HEK293 (cell line): ENCODE measurements around the gene PPP2R2D.
A peak's percentile ranks its signal among the peaks of the same experiment; 100 is the strongest.

ENCODE experiments used
- BCL11B ChIP-seq: fragments of 450-650 bp; formaldehyde crosslinking; IDR thresholded peaks from 2 replicates; pipeline ENCODE4 v1.5.1; 2016; ENCODE audit warnings: low read depth, missing biosample characterization, missing genetic modification characterization
- BCL6B ChIP-seq: fragments of 450-650 bp; formaldehyde crosslinking; IDR thresholded peaks from 2 replicates; pipeline ENCODE4 v1.5.1; 2017; ENCODE audit warnings: missing biosample characterization, missing genetic modification characterization
- ELK4 ChIP-seq: IDR thresholded peaks from 2 replicates; pipeline ENCODE4 v1.6.1; 2011; ENCODE audit warnings: mild to moderate bottlenecking, low read depth, low read length, borderline replicate concordance
- GFI1B ChIP-seq: fragments of 450-650 bp; formaldehyde crosslinking; IDR thresholded peaks from 2 replicates; pipeline ENCODE4 v1.5.1; 2016; ENCODE audit warnings: missing biosample characterization, missing genetic modification characterization
- GLIS2 ChIP-seq: fragments of 450-650 bp; formaldehyde crosslinking; IDR thresholded peaks from 2 replicates; pipeline ENCODE4 v1.5.1; 2016; ENCODE audit warnings: missing biosample characterization, missing genetic modification characterization
- HIC1 ChIP-seq: fragments of 450-650 bp; formaldehyde crosslinking; IDR thresholded peaks from 2 replicates; pipeline ENCODE4 v1.5.1; 2016; ENCODE audit warnings: missing biosample characterization, missing genetic modification characterization
- HOXC10 ChIP-seq: sonication (generic); formaldehyde crosslinking; IDR thresholded peaks from 2 replicates; pipeline ENCODE4 v1.8.1; 2023; ENCODE audit warnings: mild to moderate bottlenecking, missing genetic modification reagents
- HOXD13 ChIP-seq: sonication (generic); formaldehyde crosslinking; IDR thresholded peaks from 2 replicates; pipeline ENCODE4 v1.8.0; 2022; ENCODE audit warnings: missing genetic modification reagents, borderline replicate concordance
- IKZF3 ChIP-seq: fragments of 450-650 bp; IDR thresholded peaks from 2 replicates; pipeline ENCODE4 v1.5.0; 2018; ENCODE audit warnings: missing biosample characterization, mild to moderate bottlenecking, missing genetic modification characterization, moderate library complexity
- KLF1 ChIP-seq: fragments of 450-650 bp; formaldehyde crosslinking; IDR thresholded peaks from 2 replicates; pipeline ENCODE4 v1.5.1; 2016; ENCODE audit warnings: missing biosample characterization, missing genetic modification characterization
- KLF7 ChIP-seq: fragments of 450-650 bp; formaldehyde crosslinking; IDR thresholded peaks from 2 replicates; pipeline ENCODE4 v1.5.1; 2016; ENCODE audit warnings: missing biosample characterization, missing genetic modification characterization, borderline replicate concordance
- KLF9 ChIP-seq: fragments of 450-650 bp; formaldehyde crosslinking; IDR thresholded peaks from 2 replicates; pipeline ENCODE4 v1.5.1; 2016; ENCODE audit warnings: missing biosample characterization, missing genetic modification characterization, low read depth
- TRIM28 ChIP-seq: IDR thresholded peaks from 2 replicates; pipeline ENCODE4 v1.6.1; 2011; ENCODE audit warnings: low read length, control low read depth, borderline replicate concordance
- ZBTB6 ChIP-seq: fragments of 450-650 bp; formaldehyde crosslinking; IDR thresholded peaks from 2 replicates; pipeline ENCODE4 v1.5.1; 2017; ENCODE audit warnings: missing biosample characterization, missing genetic modification characterization
- ZNF10 ChIP-seq: fragments of 450-650 bp; formaldehyde crosslinking; IDR thresholded peaks from 2 replicates; pipeline ENCODE4 v1.5.1; 2017; ENCODE audit warnings: missing biosample characterization, missing genetic modification characterization
- ZNF121 ChIP-seq: fragments of 450-650 bp; formaldehyde crosslinking; IDR thresholded peaks from 2 replicates; pipeline ENCODE4 v1.5.1; 2016; ENCODE audit warnings: missing biosample characterization, missing genetic modification characterization
- ZNF138 ChIP-seq: fragments of 450-650 bp; formaldehyde crosslinking; IDR thresholded peaks from 2 replicates; pipeline ENCODE4 v1.5.1; 2016; ENCODE audit warnings: missing biosample characterization, missing genetic modification characterization, borderline replicate concordance
- ZNF202 ChIP-seq: fragments of 450-650 bp; formaldehyde crosslinking; IDR thresholded peaks from 2 replicates; pipeline ENCODE4 v1.5.1; 2016; ENCODE audit warnings: missing biosample characterization, missing genetic modification characterization, borderline replicate concordance
- ZNF37A ChIP-seq: fragments of 450-650 bp; IDR thresholded peaks from 2 replicates; pipeline ENCODE4 v1.5.1; 2018; ENCODE audit warnings: missing biosample characterization, missing genetic modification characterization
- ZNF398 ChIP-seq: fragments of 450-650 bp; formaldehyde crosslinking; IDR thresholded peaks from 2 replicates; pipeline ENCODE4 v1.5.1; 2017; ENCODE audit warnings: missing biosample characterization, missing genetic modification characterization
- ZNF510 ChIP-seq: fragments of 450-650 bp; formaldehyde crosslinking; IDR thresholded peaks from 2 replicates; pipeline ENCODE4 v1.5.1; 2018; ENCODE audit warnings: mild to moderate bottlenecking, missing genetic modification characterization, missing biosample characterization; ENCODE audit not compliant: insufficient replicate concordance
- ZNF549 ChIP-seq: fragments of 450-650 bp; IDR thresholded peaks from 2 replicates; pipeline ENCODE4 v1.5.1; 2018; ENCODE audit warnings: missing biosample characterization, missing genetic modification characterization, mild to moderate bottlenecking, inconsistent platforms, moderate library complexity
- ZNF600 ChIP-seq: fragments of 450-650 bp; formaldehyde crosslinking; IDR thresholded peaks from 2 replicates; pipeline ENCODE4 v1.5.1; 2016; ENCODE audit warnings: missing biosample characterization, missing genetic modification characterization
- ZNF629 ChIP-seq: fragments of 450-650 bp; formaldehyde crosslinking; IDR thresholded peaks from 2 replicates; pipeline ENCODE4 v1.5.1; 2017; ENCODE audit warnings: missing biosample characterization, missing genetic modification characterization
- ZNF639 ChIP-seq: fragments of 450-650 bp; formaldehyde crosslinking; IDR thresholded peaks from 2 replicates; pipeline ENCODE4 v1.5.1; 2016; ENCODE audit warnings: missing biosample characterization, missing genetic modification characterization
- ZNF660 ChIP-seq: fragments of 450-650 bp; IDR thresholded peaks from 2 replicates; pipeline ENCODE4 v1.5.1; 2018; ENCODE audit warnings: missing biosample characterization, mild to moderate bottlenecking, missing genetic modification characterization
- ZNF664 ChIP-seq: fragments of 450-650 bp; formaldehyde crosslinking; IDR thresholded peaks from 2 replicates; pipeline ENCODE4 v1.5.1; 2016; ENCODE audit warnings: missing biosample characterization, missing genetic modification characterization
- ZNF785 ChIP-seq: fragments of 450-650 bp; formaldehyde crosslinking; IDR thresholded peaks from 2 replicates; pipeline ENCODE4 v1.5.1; 2016; ENCODE audit warnings: missing biosample characterization, missing genetic modification characterization
- ZNF792 ChIP-seq: fragments of 450-650 bp; formaldehyde crosslinking; IDR thresholded peaks from 2 replicates; pipeline ENCODE4 v1.5.1; 2016; ENCODE audit warnings: missing biosample characterization, missing genetic modification characterization
- ZNF843 ChIP-seq: fragments of 450-650 bp; formaldehyde crosslinking; IDR thresholded peaks from 2 replicates; pipeline ENCODE4 v1.5.1; 2016; ENCODE audit warnings: missing biosample characterization, missing genetic modification characterization
- TF ChIP-seq, protein P1 (sequence below): fragments of 450-650 bp; formaldehyde crosslinking; IDR thresholded peaks from 2 replicates; pipeline ENCODE4 v1.5.1; 2016; ENCODE audit warnings: missing biosample characterization, missing genetic modification characterization

The PPP2R2D gene

GRCh38 chr10:131981429-131982184 lies 80.8 kb downstream of the PPP2R2D start, which contains the start of gene BNIP3 (continued):
- TF ChIP-seq BCL11B (tag by site-specific recombination) (no peak), KLF1 (tag by site-specific recombination) (peak; percentile 52), ZNF549 (tag by site-specific recombination) (no peak), ZNF660 (tag by site-specific recombination) (peak; percentile 57; the same call in 1 of the 2 replicates), ZNF398 (tag by site-specific recombination) (peak; percentile 93), ZNF121 (tag by site-specific recombination) (no peak), ELK4 (no peak), KLF9 (tag by site-specific recombination) (no peak; the same call in 1 of the 2 replicates), HIC1 (tag by site-specific recombination) (peak; percentile 55; the same call in 1 of the 2 replicates), HOXC10 (no peak), ZNF37A (no peak), BCL6B (tag by site-specific recombination) (no peak), GLIS2 (tag by site-specific recombination) (peak; percentile 77), ZNF138 (no peak), ZNF843 (0 out of 2 replicates have a peak, but pooled peaks have one; percentile 26), ZNF639 (no peak), ZNF202 (tag by site-specific recombination) (no peak), ZNF10 (tag by site-specific recombination) (no peak), ZNF629 (tag by site-specific recombination) (no peak), ZNF785 (no peak), ZNF792 (tag by site-specific recombination) (no peak), HOXD13 (CRISPR knock-in tag) (no peak), ZNF664 (tag by site-specific recombination) (no peak), ZNF510 (tag by site-specific recombination) (no peak), GFI1B (tag by site-specific recombination) (no peak), ZNF600 (tag by site-specific recombination) (no peak; the same call in 1 of the 2 replicates), ZBTB6 (tag by site-specific recombination) (peak; percentile 39; the same call in 1 of the 2 replicates), KLF7 (tag by site-specific recombination) (no peak), IKZF3 (no peak), TRIM28 (no peak)
- TF ChIP-seq, protein P1, sequence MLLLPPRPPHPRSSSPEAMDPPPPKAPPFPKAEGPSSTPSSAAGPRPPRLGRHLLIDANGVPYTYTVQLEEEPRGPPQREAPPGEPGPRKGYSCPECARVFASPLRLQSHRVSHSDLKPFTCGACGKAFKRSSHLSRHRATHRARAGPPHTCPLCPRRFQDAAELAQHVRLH (tag by site-specific recombination), result no peak
